ENCODE measurements around the gene PLA2G4A. TPM values are rescaled to one million over a fixed set of nuclear protein-coding genes. Genes with fewer than 3 reads are reported as not detected.

Gene PLA2G4A
- total RNA-seq, 2 donors from 2014 or later, result 4.9 to 5.7 TPM

GRCh38 chr1:186957314-186957713, 128.6 kb downstream of the PLA2G4A start:
- Mint-ChIP-seq H3K4me3 (no peak overlapping the region), H3K36me3 (ENCODE audit: insufficient read depth in 2 of 2) (no peaks in the 10 kb centered on the region)
- DNase-seq, result no peak

GRCh38 chr1:186958520-186958919, 129.8 kb downstream of the PLA2G4A start:
- Mint-ChIP-seq H3K36me3 (ENCODE audit: insufficient read depth in 2 of 2) (no peaks in the 10 kb centered on the region), H3K4me1 (ENCODE audit: low read depth) (no peaks in the 10 kb centered on the region), H3K27me3 (ENCODE audit: low read depth) (no peaks in the 10 kb centered on the region), H3K4me3 (no peak overlapping the region), H3K27ac (no peak overlapping the region), H3K9me3 (no peaks in the 10 kb centered on the region)
- DNase-seq (no peak), ATAC-seq (replicated peaks in 1 of 2) (no peak)

More at GRCh38 chr1:186957314-186957713, 128.6 kb downstream of the PLA2G4A start:
- no peak for ATAC-seq (replicated peaks in 1 of 2)
- Mint-ChIP-seq H3K27me3 (ENCODE audit: low read depth) (no peaks in the 10 kb centered on the region), H3K9me3 (no peaks in the 10 kb centered on the region), H3K4me1 (ENCODE audit: low read depth) (no peaks in the 10 kb centered on the region), H3K27ac (no peak overlapping the region)

- Mint-ChIP-seq H3K27ac (no peak overlapping the region), H3K36me3 (ENCODE audit: insufficient read depth in 2 of 2) (no peaks in the 10 kb centered on the region), H3K4me1 (ENCODE audit: low read depth) (no peaks in the 10 kb centered on the region), H3K9me3 (no peaks in the 10 kb centered on the region), H3K27me3 (ENCODE audit: low read depth) (no peaks in the 10 kb centered on the region), H3K4me3 (no peak overlapping the region)
- DNase-seq, result no peak
- no peak for ATAC-seq (replicated peaks in 1 of 2)
Observed at GRCh38 chr1:186960861-186961260, 132.1 kb downstream of the PLA2G4A start.

- H3K4me1 Mint-ChIP-seq (ENCODE audit: low read depth), result no peaks in the 10 kb centered on the region
- DNase-seq (no peak), ATAC-seq (replicated peaks in 1 of 2) (no peak)
- no peak overlapping the region for H3K27ac Mint-ChIP-seq
- H3K36me3 Mint-ChIP-seq (ENCODE audit: insufficient read depth in 2 of 2), result no peaks in the 10 kb centered on the region
- H3K27me3 Mint-ChIP-seq (ENCODE audit: low read depth), result no peaks in the 10 kb centered on the region
- no peaks in the 10 kb centered on the region for H3K9me3 Mint-ChIP-seq
- no peak overlapping the region for H3K4me3 Mint-ChIP-seq
Observed at GRCh38 chr1:186965847-186966246, 137.1 kb downstream of the PLA2G4A start.

- H3K36me3 Mint-ChIP-seq (ENCODE audit: insufficient read depth in 2 of 2), result no peaks in the 10 kb centered on the region
- no peak for ATAC-seq (replicated peaks in 1 of 2)
- H3K9me3 Mint-ChIP-seq, result no peaks in the 10 kb centered on the region
- no peaks in the 10 kb centered on the region for H3K4me1 Mint-ChIP-seq (ENCODE audit: low read depth)
- H3K27ac Mint-ChIP-seq, result no peak overlapping the region
- no peaks in the 10 kb centered on the region for H3K27me3 Mint-ChIP-seq (ENCODE audit: low read depth)
- no peak for DNase-seq
- no peak overlapping the region for H3K4me3 Mint-ChIP-seq
Observed at GRCh38 chr1:186966456-186966855, 137.7 kb downstream of the PLA2G4A start.

GRCh38 chr1:186967656-186968394, 139.1 kb downstream of the PLA2G4A start:
- Mint-ChIP-seq H3K4me1 (ENCODE audit: low read depth) (no peaks in the 10 kb centered on the region), H3K4me3 (no peak overlapping the region), H3K9me3 (no peaks in the 10 kb centered on the region), H3K27me3 (ENCODE audit: low read depth) (no peaks in the 10 kb centered on the region), H3K36me3 (ENCODE audit: insufficient read depth in 2 of 2) (no peaks in the 10 kb centered on the region), H3K27ac (no peak overlapping the region)
- DNase-seq (no peak), ATAC-seq (replicated peaks in 1 of 2) (no peak)

GRCh38 chr1:186974774-186975181, 146.0 kb downstream of the PLA2G4A start:
- no peaks in the 10 kb centered on the region for H3K4me1 Mint-ChIP-seq (ENCODE audit: low read depth)
- no peak overlapping the region for H3K27ac Mint-ChIP-seq
- H3K36me3 Mint-ChIP-seq (ENCODE audit: insufficient read depth in 2 of 2), result peaks cover 0 to 3% of the 10 kb centered on the region in 2 donors
- H3K27me3 Mint-ChIP-seq (ENCODE audit: low read depth), result peaks cover 14% of the 10 kb centered on the region
- H3K4me3 Mint-ChIP-seq, result no peak overlapping the region
- no peaks in the 10 kb centered on the region for H3K9me3 Mint-ChIP-seq
- ATAC-seq (replicated peaks in 1 of 2) (no peak), DNase-seq (no peak)

GRCh38 chr1:186975220-186975619, 146.5 kb downstream of the PLA2G4A start:
- Mint-ChIP-seq H3K27me3 (ENCODE audit: low read depth) (peaks cover 14% of the 10 kb centered on the region), H3K4me3 (no peak overlapping the region), H3K27ac (no peak overlapping the region), H3K4me1 (ENCODE audit: low read depth) (no peaks in the 10 kb centered on the region), H3K36me3 (ENCODE audit: insufficient read depth in 2 of 2) (peaks cover 0 to 3% of the 10 kb centered on the region in 2 donors), H3K9me3 (no peaks in the 10 kb centered on the region)
- no peak for DNase-seq
- ATAC-seq (replicated peaks in 1 of 2), result no peak

GRCh38 chr1:186976700-186977099, 148.0 kb downstream of the PLA2G4A start:
- Mint-ChIP-seq H3K4me3 (no peak overlapping the region), H3K27me3 (ENCODE audit: low read depth) (peaks cover 14% of the 10 kb centered on the region), H3K4me1 (ENCODE audit: low read depth) (no peaks in the 10 kb centered on the region), H3K9me3 (no peaks in the 10 kb centered on the region), H3K36me3 (ENCODE audit: insufficient read depth in 2 of 2) (peaks cover 0 to 3% of the 10 kb centered on the region in 2 donors), H3K27ac (no peak overlapping the region)
- ATAC-seq (replicated peaks in 1 of 2) (no peak), DNase-seq (no peak)

- Mint-ChIP-seq H3K4me3 (no peak overlapping the region), H3K27me3 (ENCODE audit: low read depth) (peaks cover 14% of the 10 kb centered on the region), H3K27ac (no peak overlapping the region), H3K4me1 (ENCODE audit: low read depth) (no peaks in the 10 kb centered on the region), H3K36me3 (ENCODE audit: insufficient read depth in 2 of 2) (peaks cover 0 to 3% of the 10 kb centered on the region in 2 donors), H3K9me3 (no peaks in the 10 kb centered on the region)
- DNase-seq, result no peak
- ATAC-seq (replicated peaks in 1 of 2), result no peak
Observed at GRCh38 chr1:186977266-186977957, 148.7 kb downstream of the PLA2G4A start.

- no peak overlapping the region for H3K27ac Mint-ChIP-seq
- peaks cover 0 to 3% of the 10 kb centered on the region in 2 donors for H3K36me3 Mint-ChIP-seq (ENCODE audit: insufficient read depth in 2 of 2)
- H3K4me3 Mint-ChIP-seq, result no peak overlapping the region
- H3K4me1 Mint-ChIP-seq (ENCODE audit: low read depth), result no peaks in the 10 kb centered on the region
- no peaks in the 10 kb centered on the region for H3K9me3 Mint-ChIP-seq
- H3K27me3 Mint-ChIP-seq (ENCODE audit: low read depth), result peaks cover 14% of the 10 kb centered on the region
- no peak for DNase-seq
- no peak for ATAC-seq (replicated peaks in 1 of 2)
Observed at GRCh38 chr1:186978596-186979556, 150.1 kb downstream of the PLA2G4A start.

GRCh38 chr1:186980400-186980799, 151.7 kb downstream of the PLA2G4A start:
- ATAC-seq (replicated peaks in 1 of 2) (no peak), DNase-seq (no peak)
- Mint-ChIP-seq H3K9me3 (no peaks in the 10 kb centered on the region), H3K4me3 (no peak overlapping the region), H3K27me3 (ENCODE audit: low read depth) (peaks cover 14% of the 10 kb centered on the region), H3K36me3 (ENCODE audit: insufficient read depth in 2 of 2) (peaks cover 0 to 3% of the 10 kb centered on the region in 2 donors), H3K4me1 (ENCODE audit: low read depth) (no peaks in the 10 kb centered on the region), H3K27ac (no peak overlapping the region)

GRCh38 chr1:186982116-186982515, 153.4 kb downstream of the PLA2G4A start:
- Mint-ChIP-seq H3K4me1 (ENCODE audit: low read depth) (no peaks in the 10 kb centered on the region), H3K27me3 (ENCODE audit: low read depth) (peaks cover 8% of the 10 kb centered on the region), H3K36me3 (ENCODE audit: insufficient read depth in 2 of 2) (peaks cover 0 to 3% of the 10 kb centered on the region in 2 donors), H3K4me3 (no peak overlapping the region), H3K27ac (no peak overlapping the region), H3K9me3 (no peaks in the 10 kb centered on the region)
- ATAC-seq (replicated peaks in 1 of 2) (no peak), DNase-seq (no peak)

All from activated T-cell treated with anti-CD3 and anti-CD28 coated beads, Interleukin-2, amount 50 U/mL, for 72 hours (primary cell).